IPS-18c (cell line): ENCODE measurements around the gene TSPAN13.
A peak's percentile ranks its signal among the peaks of the same experiment; 100 is the strongest.

ENCODE experiments used
- H3K4me3 ChIP-seq: 2 replicates; pipeline ENCODE4 v1.7.0; 2013; ENCODE audit warnings: low read depth, mild to moderate bottlenecking, low read length, moderate library complexity; ENCODE audit not compliant: insufficient read depth
- H3K9me3 ChIP-seq: one replicate; pipeline ENCODE4 v1.6.1; 2013; ENCODE audit warnings: mild to moderate bottlenecking, low read length, moderate library complexity; ENCODE audit not compliant: control insufficient read depth, insufficient read depth

Gene TSPAN13

DNA sequence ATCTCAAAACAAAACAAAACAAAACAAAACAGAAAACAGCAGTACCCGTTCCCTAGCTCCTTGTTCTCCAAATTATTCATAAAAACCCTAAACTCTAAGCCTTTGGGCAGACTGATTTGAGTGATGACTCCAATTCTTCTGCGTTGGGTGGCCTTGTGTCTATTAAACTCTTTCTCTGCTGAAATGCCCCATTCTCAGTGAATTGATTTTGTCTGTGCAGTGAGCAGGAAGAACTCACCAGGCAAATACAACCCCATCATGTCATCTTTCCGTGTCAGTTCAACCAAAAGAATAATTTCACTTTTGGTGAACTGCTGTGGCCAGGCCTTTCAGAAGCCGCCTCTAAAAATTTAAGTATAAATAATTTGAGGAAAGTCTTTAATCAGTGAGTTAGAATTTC lies 18.5 kb upstream of the TSPAN13 start:
- Histone ChIP-seq H3K4me3 (no peak overlapping the region), H3K9me3 (no peaks in the 10 kb centered on the region)

- H3K4me3 ChIP-seq, result no peak overlapping the region
- H3K9me3 ChIP-seq, result no peaks in the 10 kb centered on the region
These were observed 15.4 kb upstream of the TSPAN13 start for GRCh38 chr7:16738011-16738688.

GRCh38 chr7:16739863-16740622 lies 13.5 kb upstream of the TSPAN13 start:
- Histone ChIP-seq H3K4me3 (no peak overlapping the region), H3K9me3 (no peaks in the 10 kb centered on the region)

GRCh38 chr7:16740623-16740953 lies 13.0 kb upstream of the TSPAN13 start:
- H3K4me3 ChIP-seq, result no peak overlapping the region
- H3K9me3 ChIP-seq, result no peaks in the 10 kb centered on the region

DNA sequence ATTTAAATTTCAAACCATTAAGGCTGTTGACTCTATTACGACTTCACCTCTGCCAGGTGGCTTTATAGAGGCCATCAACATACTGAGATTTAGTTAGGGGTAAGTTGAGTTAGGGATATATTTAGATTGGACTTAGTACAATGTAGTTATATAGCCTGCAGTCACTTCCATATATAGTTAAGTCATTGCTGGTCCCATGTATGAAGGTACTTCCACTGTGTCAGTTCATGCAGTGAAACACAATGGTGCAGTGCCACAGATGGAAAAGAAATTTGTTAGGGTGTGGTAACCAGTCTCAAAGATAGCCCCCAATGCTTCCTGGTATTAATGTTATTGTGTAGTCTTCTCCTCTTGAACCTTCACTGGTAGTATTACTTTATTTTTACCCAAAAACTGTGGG lies 12.6 kb upstream of the TSPAN13 start:
- Histone ChIP-seq H3K9me3 (no peaks in the 10 kb centered on the region), H3K4me3 (no peak overlapping the region)

DNA sequence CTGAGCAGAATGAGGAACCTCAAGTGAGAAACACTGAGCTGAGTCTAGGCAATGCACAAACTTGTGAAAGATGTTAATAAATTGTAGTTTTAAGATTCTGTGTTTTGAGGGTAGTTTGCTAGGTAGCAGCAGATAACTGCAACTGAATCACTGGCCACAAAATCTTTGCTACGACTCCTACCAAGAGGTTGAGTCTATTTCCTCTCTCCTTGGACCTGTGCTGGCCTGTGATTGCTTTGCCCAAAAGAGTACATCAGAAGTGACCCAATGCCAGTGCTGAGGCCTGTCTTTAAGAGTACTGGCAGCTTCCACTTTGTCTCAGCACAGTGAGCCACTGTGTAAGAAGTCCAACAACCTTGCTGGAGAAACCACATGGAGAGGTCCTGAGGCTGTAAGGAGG lies 11.9 kb upstream of the TSPAN13 start:
- Histone ChIP-seq H3K9me3 (no peaks in the 10 kb centered on the region), H3K4me3 (no peak overlapping the region)

DNA sequence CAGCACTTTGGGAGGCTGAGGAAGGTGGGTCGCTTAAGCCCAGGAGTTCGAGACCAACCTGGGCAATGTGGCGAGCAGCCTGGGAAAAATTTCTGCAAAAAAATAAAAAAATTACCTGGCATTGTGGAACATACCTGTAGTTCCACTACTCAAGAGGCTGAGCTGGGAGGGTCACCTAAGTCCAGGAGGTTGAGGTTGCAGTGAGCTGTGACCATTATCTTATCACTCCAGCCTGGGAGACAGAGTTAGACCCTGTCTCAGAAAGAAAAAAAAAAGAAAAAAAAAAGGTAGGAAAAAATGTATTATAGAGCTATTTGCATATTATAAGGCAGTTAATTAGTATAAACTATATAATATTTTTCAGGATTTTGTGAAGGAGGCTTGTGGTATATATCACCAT lies 11.0 kb upstream of the TSPAN13 start:
- H3K9me3 ChIP-seq, result no peaks in the 10 kb centered on the region
- H3K4me3 ChIP-seq, result no peak overlapping the region

GRCh38 chr7:16743236-16743635 lies 10.3 kb upstream of the TSPAN13 start:
- H3K9me3 ChIP-seq, result no peaks in the 10 kb centered on the region
- no peak overlapping the region for H3K4me3 ChIP-seq

DNA sequence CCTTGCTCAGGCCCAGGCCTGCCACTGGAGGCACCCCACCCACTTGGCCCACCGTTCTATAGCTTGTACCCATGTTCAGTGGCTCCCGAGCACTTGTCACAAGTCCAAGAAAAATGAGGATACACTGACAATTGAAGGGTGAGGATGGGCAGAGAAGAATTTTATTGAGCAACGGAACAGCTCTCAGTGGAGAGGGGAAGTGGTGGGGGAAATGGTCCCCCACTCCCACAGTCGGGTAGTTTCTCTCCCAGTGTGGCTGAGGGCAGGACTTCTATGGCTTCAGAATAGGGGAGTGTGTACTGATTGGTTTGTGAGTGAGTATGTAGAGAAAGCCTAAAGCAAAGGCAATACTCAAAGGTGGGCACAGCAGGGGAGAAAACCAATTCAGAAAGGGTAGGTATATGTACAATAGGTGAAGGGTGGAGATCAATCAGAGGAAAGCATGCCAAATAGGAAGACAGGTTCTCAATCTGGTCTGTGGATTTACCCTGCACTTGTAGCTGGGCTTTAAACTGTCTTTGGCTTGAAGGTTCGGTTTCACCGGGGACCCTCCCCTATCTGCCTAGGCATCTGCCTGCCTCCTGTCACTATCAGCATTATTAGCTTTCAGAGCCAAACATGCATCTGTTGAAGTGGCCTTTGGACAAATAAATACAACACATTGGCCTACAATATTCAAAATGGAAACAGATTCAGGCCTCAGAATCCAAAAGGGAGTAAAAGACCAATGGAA lies 8.9 kb upstream of the TSPAN13 start:
- H3K4me3 ChIP-seq, result no peak overlapping the region
- no peaks in the 10 kb centered on the region for H3K9me3 ChIP-seq

- Histone ChIP-seq H3K9me3 (no peaks in the 10 kb centered on the region), H3K4me3 (no peak overlapping the region)
These were observed 7.9 kb upstream of the TSPAN13 start for GRCh38 chr7:16745645-16746044.

- no peaks in the 10 kb centered on the region for H3K9me3 ChIP-seq
- no peak overlapping the region for H3K4me3 ChIP-seq
These were observed 6.5 kb upstream of the TSPAN13 start for GRCh38 chr7:16747102-16747501.

- H3K9me3 ChIP-seq, result no peaks in the 10 kb centered on the region
- peak overlapping the region; percentile 93 for H3K4me3 ChIP-seq
These were observed 639 bp downstream of the TSPAN13 start for GRCh38 chr7:16753932-16754855.

GRCh38 chr7:16754856-16755317 lies 1.3 kb downstream of the TSPAN13 start:
- H3K9me3 ChIP-seq, result no peaks in the 10 kb centered on the region
- peak overlapping the region; percentile 93 for H3K4me3 ChIP-seq

DNA sequence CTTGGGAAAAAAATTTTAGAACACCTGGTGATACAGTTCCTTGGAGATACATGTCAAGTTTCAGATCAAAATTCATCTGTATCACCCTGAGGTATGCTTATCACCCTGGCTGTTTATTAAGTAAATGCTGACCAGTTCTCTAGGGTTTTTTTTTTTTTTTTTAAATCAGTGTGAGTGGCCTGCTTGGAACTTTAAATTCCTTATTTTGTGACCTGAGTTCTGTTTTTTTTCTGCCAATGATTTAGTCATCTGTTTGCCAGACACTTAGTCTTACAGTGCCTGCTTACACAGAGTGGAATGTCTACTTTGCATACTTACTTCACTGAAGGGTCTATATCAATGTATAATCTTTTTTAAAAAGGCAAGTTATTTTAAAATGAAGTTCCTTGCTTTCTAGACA lies 1.8 kb downstream of the TSPAN13 start:
- Histone ChIP-seq H3K4me3 (no peak overlapping the region), H3K9me3 (no peaks in the 10 kb centered on the region)

DNA sequence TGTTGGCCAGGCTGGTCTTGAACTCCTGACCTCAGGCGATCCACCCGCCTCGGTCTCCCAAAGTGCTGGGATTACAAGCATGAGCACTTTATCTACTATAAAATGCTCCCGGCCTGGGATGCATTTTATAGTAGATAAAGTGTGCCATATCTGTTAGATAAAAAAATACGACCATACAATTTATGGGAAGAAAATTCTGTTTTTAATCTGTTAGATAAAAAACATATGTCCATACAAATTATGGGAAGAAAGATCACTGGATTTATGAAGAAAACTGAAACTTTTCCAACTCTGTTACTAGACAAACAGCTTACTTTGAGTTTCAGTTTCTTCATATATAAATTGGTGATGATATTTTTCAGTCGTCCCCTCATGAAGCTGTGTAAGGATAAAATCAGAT lies 4.5 kb downstream of the TSPAN13 start:
- H3K9me3 ChIP-seq, result no peaks in the 10 kb centered on the region
- H3K4me3 ChIP-seq, result no peak overlapping the region

DNA sequence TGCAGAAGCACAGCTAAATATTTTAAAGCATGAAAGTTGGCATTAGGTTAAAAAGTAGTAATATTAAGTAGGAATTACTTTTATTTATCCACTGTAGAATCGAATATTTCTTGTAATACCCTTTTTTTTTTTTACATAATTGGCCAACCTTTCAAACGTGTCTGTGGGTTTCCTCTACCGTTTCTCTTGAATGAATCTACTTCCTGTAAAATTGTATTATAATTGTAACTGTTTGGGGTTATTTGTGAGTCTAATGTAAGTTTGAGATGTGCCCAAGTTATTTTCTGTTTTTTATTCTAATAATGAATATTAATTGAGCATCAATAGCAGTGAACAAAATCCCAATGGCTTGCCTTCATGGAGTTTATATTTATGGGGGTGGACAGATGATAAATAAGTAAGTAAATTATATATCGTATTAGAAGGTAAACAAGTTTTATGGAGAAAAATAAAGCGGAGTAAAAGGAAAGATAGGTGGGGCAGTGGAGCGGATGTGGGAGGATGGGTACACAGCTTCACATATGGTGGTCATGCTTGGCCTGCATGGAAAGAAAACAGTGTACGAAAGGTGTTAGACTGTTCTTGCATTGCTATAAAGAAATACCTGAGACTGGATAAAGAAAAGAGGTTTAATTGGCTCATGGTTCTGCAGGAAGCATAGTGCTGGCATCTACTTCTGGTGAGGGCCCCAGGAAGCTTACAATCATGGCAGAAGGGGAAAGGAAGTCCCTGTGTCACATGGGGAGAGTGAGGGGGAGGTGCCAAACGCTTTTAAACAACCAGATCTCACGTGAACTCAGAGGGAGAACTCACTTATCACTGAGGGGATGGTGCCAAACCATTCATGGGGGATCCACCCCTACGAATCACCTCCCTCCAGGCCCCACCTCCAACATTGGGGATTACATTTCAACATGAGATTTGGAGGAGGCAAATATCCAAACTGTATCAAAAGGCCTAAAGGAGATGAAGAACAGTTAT lies 5.4 kb downstream of the TSPAN13 start:
- H3K9me3 ChIP-seq, result no peaks in the 10 kb centered on the region
- no peak overlapping the region for H3K4me3 ChIP-seq
